Fibroblast of villous mesenchyme (primary cell): Measurements from ENCODE around the gene TIGD3. TPM values are rescaled to one million over a fixed set of nuclear protein-coding genes. Genes with fewer than 3 reads are reported as not detected.

ENCODE experiments used
- DNase-seq: peaks from one replicate; pipeline ENCODE4 v3.0.0-alpha.2; 2010; ENCODE audit warnings: low read depth
- H3K4me3 ChIP-seq: 2 replicates; pipeline ENCODE4 v1.5.1; 2011; ENCODE audit warnings: low read depth, mild to moderate bottlenecking, low read length
- CTCF ChIP-seq: IDR thresholded peaks from 2 replicates; pipeline ENCODE4 v1.5.1; 2012; ENCODE audit warnings: low read depth, mild to moderate bottlenecking, low read length; ENCODE audit not compliant: insufficient read depth
- total RNA-seq: library from RNA; depleted of rRNA; stranded (reverse); fragments of >200 nt; gene quantifications from 2 replicates; pipeline ENCODE4 v1.2.3, GENCODE V29; 2012

TIGD3 gene
- total RNA-seq, 1 donor: not detected

- H3K4me3 ChIP-seq: peak overlapping the region; percentile 99
- TF ChIP-seq CTCF: no peak
- DNase-seq: peak; percentile 73
These were observed 37.3 kb upstream of the TIGD3 start for GRCh38 chr11:65317025-65317786.

GRCh38 chr11:65320386-65321075, 34.0 kb upstream of the TIGD3 start:
- no peak for TF ChIP-seq CTCF
- no peak overlapping the region for H3K4me3 ChIP-seq
- DNase-seq: no peak

GRCh38 chr11:65321076-65321475, 33.5 kb upstream of the TIGD3 start:
- TF ChIP-seq CTCF: no peak
- H3K4me3 ChIP-seq: no peak overlapping the region
- no peak for DNase-seq

GRCh38 chr11:65321828-65322485, 32.6 kb upstream of the TIGD3 start:
- TF ChIP-seq CTCF: no peak
- no peak overlapping the region for H3K4me3 ChIP-seq
- no peak for DNase-seq

- DNase-seq: no peak
- H3K4me3 ChIP-seq: no peak overlapping the region
- no peak for TF ChIP-seq CTCF
These were observed 30.7 kb upstream of the TIGD3 start for GRCh38 chr11:65323813-65324212.

- DNase-seq: no peak
- TF ChIP-seq CTCF: no peak
- no peak overlapping the region for H3K4me3 ChIP-seq
These were observed 29.1 kb upstream of the TIGD3 start for GRCh38 chr11:65325435-65325834.
